Esophagus muscularis mucosa (tissue), 4 donors: ENCODE measurements around the gene MAB21L2. TPM values are rescaled to one million over a fixed set of nuclear protein-coding genes. Genes with fewer than 3 reads are reported as not detected.

ENCODE experiments used
- DNase-seq: peaks from one replicate; pipeline ENCODE4 v3.0.0-alpha.2; 2017; ENCODE audit errors: extremely low spot score
- H3K27ac ChIP-seq, 4 donors: fragments of 200-600 bp; sonication (generic); replicated peaks in 1 of 4; 1 replicate in 3 of 4; 2 replicates in 1 of 4; pipeline ENCODE4 v1.5.1; 2016 to 2019; ENCODE audit warnings: mild to moderate bottlenecking in 1 of 4
- H3K27me3 ChIP-seq, 4 donors: fragments of 200-600 bp; sonication (generic); one replicate each; pipeline versions ENCODE4 v1.5.1 to v1.6.0; 2016 to 2019
- H3K36me3 ChIP-seq, 4 donors: fragments of 200-600 bp; sonication (generic); one replicate each; pipeline ENCODE4 v1.5.1; 2016 to 2019
- H3K4me1 ChIP-seq, 4 donors: fragments of 200-600 bp; sonication (generic); one replicate each; pipeline ENCODE4 v1.5.1; 2016 to 2019
- H3K4me3 ChIP-seq, 4 donors: fragments of 200-600 bp; sonication (generic); 1 replicate in 2 of 4; 2 replicates in 2 of 4; pipeline ENCODE4 v1.5.1; 2016 to 2019; ENCODE audit warnings: mild to moderate bottlenecking in 4 of 4, moderate library complexity in 1 of 4
- H3K9me3 ChIP-seq, 4 donors: fragments of 200-600 bp; sonication (generic); 1 replicate in 3 of 4; 2 replicates in 1 of 4; pipeline ENCODE4 v1.5.1; 2016 to 2019
- EP300 ChIP-seq: sonication (generic); formaldehyde crosslinking; IDR thresholded peaks from one replicate; pipeline ENCODE4 v1.6.1; 2017; ENCODE audit warnings: antibody characterized with exemption
- POLR2A ChIP-seq: fragments of 450-650 bp; IDR thresholded peaks from one replicate; pipeline ENCODE4 v1.6.1; 2017; ENCODE audit warnings: antibody characterized with exemption, moderate library complexity, mild to moderate bottlenecking, low read depth
- POLR2AphosphoS5 ChIP-seq, 2 donors: sonication (generic); formaldehyde crosslinking; IDR thresholded peaks; one replicate each; pipeline ENCODE4 v1.6.1; 2017; ENCODE audit warnings: antibody characterized with exemption in 2 of 2
- WGBS: methylation state at CpG from one replicate; pipeline ENCODE4 v1.1.5; 2018; 5-methylcytosine and 5-hydroxymethylcytosine counted together
- intact Hi-C: fragments of 100-400 bp; cut with DNase I; formaldehyde crosslinking; loops from one replicate; pipeline ENCODE4 v1.15.1; 2023
- total RNA-seq, 4 donors: library from RNA; depleted of rRNA; stranded (reverse); fragments of >200 nt; gene quantifications; one replicate each; pipeline versions ENCODE4 v1.1.0 to v1.2.1, GENCODE V29; 2016
- TF ChIP-seq, protein P1 (sequence below), 3 experiments: fragments of 200-600 bp in 2 of 3; fragments of 450-650 bp in 1 of 3; sonication (generic) in 2 of 3; IDR thresholded peaks; one replicate each; pipeline ENCODE4 v1.5.1; 2017 to 2019; ENCODE audit warnings: antibody characterized with exemption in 3 of 3, mild to moderate bottlenecking in 2 of 3, moderate library complexity in 1 of 3

The MAB21L2 gene
- total RNA-seq, 4 donors from 2014 or later, result 0.32 to 1.7 (median 0.42) TPM; not detected in 1

DNA sequence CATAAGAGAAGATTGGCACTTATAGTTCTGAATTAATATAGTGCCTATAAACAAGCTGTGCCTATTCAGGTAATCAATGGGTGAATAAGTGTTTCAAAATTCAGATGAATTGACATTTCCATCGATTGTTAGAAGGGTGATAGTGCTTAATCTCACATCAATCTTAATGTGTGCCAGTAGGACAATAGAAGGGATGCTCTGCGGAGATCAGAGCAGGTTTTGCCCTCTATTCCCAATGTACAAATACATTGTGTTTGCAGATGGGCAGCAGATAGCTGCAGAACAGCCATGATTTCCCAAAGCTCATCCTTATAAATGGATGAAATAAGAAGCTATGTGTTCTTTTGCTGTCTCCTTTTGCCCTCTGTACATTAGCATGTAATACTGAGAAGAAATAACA is 7.2 kb downstream of the MAB21L2 start:
- Histone ChIP-seq H3K4me1 (peaks cover under 1 to 5% (median 3%) of the 10 kb centered on the region in 4 donors), H3K4me3 (no peak overlapping the region), H3K27ac (no peak overlapping the region), H3K36me3 (peaks cover 0 to 13% (median 0%) of the 10 kb centered on the region in 4 donors), H3K27me3 (peaks cover 0 to 4% (median under 1%) of the 10 kb centered on the region in 4 donors), H3K9me3 (no peaks in the 10 kb centered on the region)
- no peak for DNase-seq
- 100% methylated on average over 2 of the region's 2 CpGs for WGBS
- intact Hi-C loops, result no loop called here
- TF ChIP-seq, protein P1, sequence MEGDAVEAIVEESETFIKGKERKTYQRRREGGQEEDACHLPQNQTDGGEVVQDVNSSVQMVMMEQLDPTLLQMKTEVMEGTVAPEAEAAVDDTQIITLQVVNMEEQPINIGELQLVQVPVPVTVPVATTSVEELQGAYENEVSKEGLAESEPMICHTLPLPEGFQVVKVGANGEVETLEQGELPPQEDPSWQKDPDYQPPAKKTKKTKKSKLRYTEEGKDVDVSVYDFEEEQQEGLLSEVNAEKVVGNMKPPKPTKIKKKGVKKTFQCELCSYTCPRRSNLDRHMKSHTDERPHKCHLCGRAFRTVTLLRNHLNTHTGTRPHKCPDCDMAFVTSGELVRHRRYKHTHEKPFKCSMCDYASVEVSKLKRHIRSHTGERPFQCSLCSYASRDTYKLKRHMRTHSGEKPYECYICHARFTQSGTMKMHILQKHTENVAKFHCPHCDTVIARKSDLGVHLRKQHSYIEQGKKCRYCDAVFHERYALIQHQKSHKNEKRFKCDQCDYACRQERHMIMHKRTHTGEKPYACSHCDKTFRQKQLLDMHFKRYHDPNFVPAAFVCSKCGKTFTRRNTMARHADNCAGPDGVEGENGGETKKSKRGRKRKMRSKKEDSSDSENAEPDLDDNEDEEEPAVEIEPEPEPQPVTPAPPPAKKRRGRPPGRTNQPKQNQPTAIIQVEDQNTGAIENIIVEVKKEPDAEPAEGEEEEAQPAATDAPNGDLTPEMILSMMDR (IDR thresholded peaks at IDR 0.05), result no peak
- TF ChIP-seq EP300 (no peak), POLR2A (no peak), POLR2AphosphoS5 (IDR thresholded peaks at IDR 0.05) (no peak)

DNA sequence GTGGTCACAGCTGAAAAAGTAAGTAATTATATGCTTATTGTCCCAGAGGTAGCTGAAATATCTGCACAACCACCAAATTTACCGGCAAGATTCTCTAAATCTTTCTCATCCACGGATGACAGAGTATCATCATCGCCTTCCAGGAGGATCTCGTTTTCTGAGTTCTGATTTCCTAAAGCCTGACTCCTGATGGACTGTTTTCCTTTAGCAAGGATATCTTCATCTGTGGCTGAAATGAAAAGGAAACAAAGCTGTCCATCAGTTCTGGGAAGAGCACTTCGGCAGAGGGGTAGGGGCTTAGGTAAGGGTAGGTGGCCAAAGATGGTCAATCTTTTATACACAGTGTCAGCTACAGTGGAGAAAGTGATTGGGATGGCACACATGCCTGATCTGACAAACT is 8.7 kb downstream of the MAB21L2 start:
- no peaks in the 10 kb centered on the region for H3K4me1 ChIP-seq
- WGBS, result 86% methylated on average over 5 of the region's 5 CpGs
- DNase-seq, result no peak
- H3K27ac ChIP-seq, result no peak overlapping the region
- intact Hi-C loops, result no loop called here
- no peaks in the 10 kb centered on the region for H3K9me3 ChIP-seq
- H3K36me3 ChIP-seq, result peaks cover 0 to 13% (median 0%) of the 10 kb centered on the region in 4 donors
- no peak overlapping the region for H3K4me3 ChIP-seq
- H3K27me3 ChIP-seq, result no peaks in the 10 kb centered on the region
- TF ChIP-seq, protein P1 (IDR thresholded peaks at IDR 0.05), result no peak
- TF ChIP-seq EP300 (no peak), POLR2A (no peak)

- no peak for DNase-seq
- 86% methylated on average over 5 of the region's 5 CpGs for WGBS
- intact Hi-C loops, result no loop called here
- Histone ChIP-seq H3K9me3 (no peaks in the 10 kb centered on the region), H3K36me3 (peaks cover 0 to 13% (median 0%) of the 10 kb centered on the region in 4 donors), H3K4me1 (no peaks in the 10 kb centered on the region), H3K27ac (no peak overlapping the region), H3K27me3 (no peaks in the 10 kb centered on the region), H3K4me3 (no peak overlapping the region)
- TF ChIP-seq EP300 (no peak), POLR2AphosphoS5 (IDR thresholded peaks at IDR 0.05) (no peak), POLR2A (no peak)
- TF ChIP-seq, protein P1 (IDR thresholded peaks at IDR 0.05), result no peak
These were observed 9.5 kb downstream of the MAB21L2 start for GRCh38 chr4:150591406-150591805.

GRCh38 chr4:150591904-150592303 is 10.0 kb downstream of the MAB21L2 start:
- 92% methylated on average over 4 of the region's 4 CpGs for WGBS
- H3K9me3 ChIP-seq, result no peaks in the 10 kb centered on the region
- no peaks in the 10 kb centered on the region for H3K27me3 ChIP-seq
- H3K4me1 ChIP-seq, result no peaks in the 10 kb centered on the region
- H3K4me3 ChIP-seq, result no peak overlapping the region
- intact Hi-C loops, result no loop called here
- TF ChIP-seq POLR2A (no peak), EP300 (no peak), POLR2AphosphoS5 (IDR thresholded peaks at IDR 0.05) (no peak)
- TF ChIP-seq, protein P1 (IDR thresholded peaks at IDR 0.05), result no peak
- no peak for DNase-seq
- H3K36me3 ChIP-seq, result peaks cover 0 to 13% (median 0%) of the 10 kb centered on the region in 4 donors
- H3K27ac ChIP-seq, result no peak overlapping the region

DNA sequence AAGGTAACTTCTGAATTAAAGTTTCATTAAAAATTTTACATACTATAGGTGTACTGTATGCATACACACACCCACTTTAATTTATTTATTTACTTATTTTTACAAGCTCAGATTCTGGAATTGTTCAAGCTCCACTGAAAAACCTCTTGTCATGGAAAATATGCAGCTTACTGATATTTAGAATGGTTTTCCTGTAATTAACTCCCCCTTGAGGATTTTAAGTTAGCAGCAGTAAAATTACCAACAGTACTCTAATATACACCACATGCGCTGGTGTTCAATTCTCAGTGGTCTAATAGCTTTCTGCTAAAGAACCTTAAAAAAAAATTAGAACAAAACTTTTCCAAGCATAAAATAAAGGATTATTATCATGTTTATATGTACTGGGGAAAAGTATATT is 12.0 kb downstream of the MAB21L2 start:
- H3K36me3 ChIP-seq, result peaks cover 0 to 18% (median 6%) of the 10 kb centered on the region in 4 donors
- no peak for DNase-seq
- H3K4me3 ChIP-seq, result no peak overlapping the region
- intact Hi-C loops, result no loop called here
- WGBS, result 89% methylated on average over 1 of the region's 1 CpG
- H3K27me3 ChIP-seq, result no peaks in the 10 kb centered on the region
- no peaks in the 10 kb centered on the region for H3K9me3 ChIP-seq
- H3K27ac ChIP-seq, result no peak overlapping the region
- no peaks in the 10 kb centered on the region for H3K4me1 ChIP-seq
- TF ChIP-seq, protein P1 (IDR thresholded peaks at IDR 0.05), result no peak
- TF ChIP-seq POLR2AphosphoS5 (IDR thresholded peaks at IDR 0.05) (no peak), EP300 (no peak), POLR2A (no peak)
